Brain microvascular endothelial cell (primary cell): ENCODE results near the gene ANKRD42.
A peak's percentile ranks its signal among the peaks of the same experiment; 100 is the strongest.

ENCODE experiments used
- DNase-seq: peaks from one replicate; pipeline ENCODE4 v3.0.0-alpha.2; 2020
- H3K27ac ChIP-seq: fragments of 250-450 bp; sonication (Bioruptor Pico); 2 replicates; pipeline ENCODE4 v1.5.1; 2020; ENCODE audit warnings: mild to moderate bottlenecking, moderate library complexity
- H3K27me3 ChIP-seq: fragments of 250-450 bp; sonication (Bioruptor Pico); replicated peaks from 2 replicates; pipeline ENCODE4 v1.5.1; 2020; ENCODE audit warnings: mild to moderate bottlenecking
- H3K36me3 ChIP-seq: fragments of 250-450 bp; sonication (Bioruptor Pico); replicated peaks from 2 replicates; pipeline ENCODE4 v1.5.1; 2020; ENCODE audit warnings: mild to moderate bottlenecking
- H3K4me3 ChIP-seq: 2 replicates; pipeline ENCODE4 v1.5.1; 2011; ENCODE audit warnings: low read depth, mild to moderate bottlenecking, control low read depth, low read length, moderate library complexity
- in situ Hi-C: cut with HindIII; loops from 2 replicates; pipeline ENCODE4 v1.10.0; 2017; ENCODE audit warnings: low sequenced_read_pairs, low pct_ligation_motif_present
- TF ChIP-seq, protein P1 (sequence below): IDR thresholded peaks from 2 replicates; pipeline ENCODE4 v1.5.1; 2011; ENCODE audit warnings: low read depth, mild to moderate bottlenecking, moderate library complexity, low read length, control low read depth, inconsistent platforms; ENCODE audit errors: missing control alignments

Gene ANKRD42

DNA sequence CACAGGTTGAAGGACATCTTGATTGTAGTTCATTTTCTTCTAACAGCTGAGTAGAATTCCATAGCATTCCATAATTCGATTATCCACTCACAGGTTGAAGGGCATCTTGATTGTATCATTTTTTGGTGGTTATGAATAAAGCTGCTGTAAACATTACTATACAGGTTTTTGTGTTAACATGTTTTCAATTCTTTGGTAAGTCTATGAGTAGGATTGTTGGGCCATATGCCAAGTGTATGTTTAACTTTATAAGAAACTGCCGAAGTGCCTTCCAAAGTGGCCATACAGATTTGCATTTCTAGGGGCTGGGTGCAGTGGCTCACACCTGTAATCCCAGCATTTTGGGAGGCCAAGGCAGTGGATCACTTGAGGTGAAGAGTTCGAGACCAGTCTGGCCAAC lies 44.6 kb downstream of the ANKRD42 start:
- in situ Hi-C loops: no loop called here
- TF ChIP-seq, protein P1, sequence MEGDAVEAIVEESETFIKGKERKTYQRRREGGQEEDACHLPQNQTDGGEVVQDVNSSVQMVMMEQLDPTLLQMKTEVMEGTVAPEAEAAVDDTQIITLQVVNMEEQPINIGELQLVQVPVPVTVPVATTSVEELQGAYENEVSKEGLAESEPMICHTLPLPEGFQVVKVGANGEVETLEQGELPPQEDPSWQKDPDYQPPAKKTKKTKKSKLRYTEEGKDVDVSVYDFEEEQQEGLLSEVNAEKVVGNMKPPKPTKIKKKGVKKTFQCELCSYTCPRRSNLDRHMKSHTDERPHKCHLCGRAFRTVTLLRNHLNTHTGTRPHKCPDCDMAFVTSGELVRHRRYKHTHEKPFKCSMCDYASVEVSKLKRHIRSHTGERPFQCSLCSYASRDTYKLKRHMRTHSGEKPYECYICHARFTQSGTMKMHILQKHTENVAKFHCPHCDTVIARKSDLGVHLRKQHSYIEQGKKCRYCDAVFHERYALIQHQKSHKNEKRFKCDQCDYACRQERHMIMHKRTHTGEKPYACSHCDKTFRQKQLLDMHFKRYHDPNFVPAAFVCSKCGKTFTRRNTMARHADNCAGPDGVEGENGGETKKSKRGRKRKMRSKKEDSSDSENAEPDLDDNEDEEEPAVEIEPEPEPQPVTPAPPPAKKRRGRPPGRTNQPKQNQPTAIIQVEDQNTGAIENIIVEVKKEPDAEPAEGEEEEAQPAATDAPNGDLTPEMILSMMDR: no peak
- no peak overlapping the region for H3K27ac ChIP-seq
- no peaks in the 10 kb centered on the region for H3K36me3 ChIP-seq
- DNase-seq: no peak
- H3K4me3 ChIP-seq: no peak overlapping the region
- no peaks in the 10 kb centered on the region for H3K27me3 ChIP-seq

DNA sequence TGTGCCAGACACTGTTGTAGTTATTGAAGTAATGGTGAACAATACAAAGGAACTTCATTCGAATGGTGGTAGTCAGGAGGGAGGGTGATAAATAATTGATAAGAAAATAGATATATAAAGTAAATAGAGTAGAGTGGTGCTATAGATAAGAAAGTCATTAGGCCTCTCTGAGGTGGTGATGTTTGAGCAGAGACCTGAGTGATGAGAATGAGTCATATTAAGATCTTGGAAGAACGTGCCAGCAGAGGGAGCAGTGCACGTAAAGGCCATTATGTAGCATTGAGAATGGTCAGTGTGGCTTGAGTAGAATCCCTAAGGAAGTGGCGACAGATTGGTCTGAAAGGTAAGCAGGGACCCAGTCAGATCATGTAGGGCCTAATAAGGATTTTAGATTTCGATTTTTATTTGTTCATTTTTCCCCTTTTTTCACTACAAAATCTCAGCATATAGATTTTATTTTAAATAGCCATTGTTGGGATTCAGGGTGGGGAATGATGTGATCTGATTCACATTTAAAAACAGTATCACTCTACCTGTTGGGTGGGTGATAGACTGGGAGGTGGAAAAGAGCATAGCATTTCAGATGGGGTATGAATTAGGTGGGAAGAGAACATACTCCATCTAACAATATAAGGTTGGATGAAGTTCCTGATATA lies 47.9 kb downstream of the ANKRD42 start:
- Histone ChIP-seq H3K27me3 (no peaks in the 10 kb centered on the region), H3K4me3 (no peak overlapping the region), H3K27ac (no peak overlapping the region), H3K36me3 (no peaks in the 10 kb centered on the region)
- TF ChIP-seq, protein P1: peak; percentile 79
- DNase-seq: peak; percentile 74
- in situ Hi-C loops: no loop called here

DNA sequence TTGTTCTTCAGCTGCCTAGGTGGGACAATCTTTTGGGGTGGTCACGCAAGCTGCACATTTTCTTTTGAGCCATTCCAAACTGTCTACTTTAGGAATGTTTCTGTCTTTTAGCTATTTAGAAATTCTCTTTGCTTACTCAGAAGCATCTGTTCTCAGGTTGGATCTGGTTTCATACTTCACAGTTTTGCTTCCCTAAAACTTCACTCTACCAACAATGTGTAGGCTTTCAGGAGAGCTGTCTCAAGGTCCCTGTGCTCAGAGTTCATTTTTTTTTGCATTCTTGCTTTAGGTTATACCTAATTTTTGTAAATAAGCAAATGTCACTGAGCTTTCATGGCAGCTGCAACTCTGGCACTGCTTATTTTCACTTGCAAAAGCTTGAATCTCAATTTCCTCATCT lies 55.9 kb downstream of the ANKRD42 start:
- Histone ChIP-seq H3K27me3 (no peaks in the 10 kb centered on the region), H3K36me3 (no peaks in the 10 kb centered on the region), H3K4me3 (no peak overlapping the region), H3K27ac (no peak overlapping the region)
- TF ChIP-seq, protein P1: no peak
- in situ Hi-C loops: no loop called here
- no peak for DNase-seq

DNA sequence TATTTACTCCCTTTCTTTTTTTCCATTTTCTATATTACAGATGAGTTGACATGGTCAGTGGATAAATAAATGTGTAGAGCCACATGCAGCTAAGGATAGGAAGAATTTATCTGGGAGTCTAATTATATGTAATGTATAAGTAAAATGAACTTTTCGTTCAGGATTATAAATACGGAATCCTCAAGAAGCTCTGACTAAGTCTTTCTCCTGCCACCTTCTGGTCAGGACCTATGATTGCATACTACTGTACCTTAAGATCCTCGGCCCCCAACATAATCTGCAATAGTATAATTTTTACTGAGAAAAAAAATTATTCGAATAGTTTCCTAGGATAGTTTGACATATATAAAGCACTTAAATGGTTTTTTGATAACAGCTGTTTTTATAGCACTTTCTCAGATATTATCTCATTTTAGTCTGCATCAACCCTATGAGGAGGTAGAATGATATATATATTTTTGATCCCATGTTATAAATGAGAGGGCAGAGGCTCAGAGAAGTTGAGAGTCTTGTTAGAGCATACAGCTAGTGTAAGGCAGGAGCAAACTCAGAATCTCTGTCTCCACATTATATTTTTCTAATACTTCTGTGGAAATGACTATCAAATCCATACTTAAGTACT lies 56.6 kb downstream of the ANKRD42 start:
- H3K4me3 ChIP-seq: no peak overlapping the region
- no peaks in the 10 kb centered on the region for H3K36me3 ChIP-seq
- in situ Hi-C loops: no loop called here
- H3K27ac ChIP-seq: no peak overlapping the region
- TF ChIP-seq, protein P1: peak; percentile 69
- DNase-seq: peak; percentile 33
- H3K27me3 ChIP-seq: no peaks in the 10 kb centered on the region

DNA sequence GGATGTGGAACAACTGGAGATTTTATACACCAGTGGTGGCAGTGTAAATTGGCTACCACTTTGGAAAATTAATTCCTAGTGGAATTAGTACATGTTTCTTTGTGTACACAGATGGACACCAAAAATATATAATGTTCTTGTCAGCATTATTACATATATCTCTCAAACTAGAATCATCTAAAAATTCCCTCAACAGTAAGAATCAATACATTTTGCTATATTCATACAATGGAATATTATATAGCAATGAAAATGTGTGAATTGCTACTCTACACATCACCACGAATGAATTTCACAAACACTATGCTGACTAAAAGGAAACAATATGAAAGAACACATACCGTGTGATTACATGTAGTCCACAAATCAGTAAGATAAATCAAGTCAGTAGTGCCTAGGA lies 58.8 kb downstream of the ANKRD42 start:
- TF ChIP-seq, protein P1: no peak
- Histone ChIP-seq H3K27ac (no peak overlapping the region), H3K36me3 (no peaks in the 10 kb centered on the region), H3K27me3 (no peaks in the 10 kb centered on the region), H3K4me3 (no peak overlapping the region)
- DNase-seq: no peak
- in situ Hi-C loops: no loop called here
